Stimulated activated naive CD4-positive, alpha-beta T cell (primary cell): ENCODE data around the gene SHMT2.

ENCODE experiments used
- DNase-seq, 6 experiments: peaks; one replicate each; lab custom pipeline; 2025; lab: John Stamatoyannopoulos, UW

SHMT2 gene

DNA sequence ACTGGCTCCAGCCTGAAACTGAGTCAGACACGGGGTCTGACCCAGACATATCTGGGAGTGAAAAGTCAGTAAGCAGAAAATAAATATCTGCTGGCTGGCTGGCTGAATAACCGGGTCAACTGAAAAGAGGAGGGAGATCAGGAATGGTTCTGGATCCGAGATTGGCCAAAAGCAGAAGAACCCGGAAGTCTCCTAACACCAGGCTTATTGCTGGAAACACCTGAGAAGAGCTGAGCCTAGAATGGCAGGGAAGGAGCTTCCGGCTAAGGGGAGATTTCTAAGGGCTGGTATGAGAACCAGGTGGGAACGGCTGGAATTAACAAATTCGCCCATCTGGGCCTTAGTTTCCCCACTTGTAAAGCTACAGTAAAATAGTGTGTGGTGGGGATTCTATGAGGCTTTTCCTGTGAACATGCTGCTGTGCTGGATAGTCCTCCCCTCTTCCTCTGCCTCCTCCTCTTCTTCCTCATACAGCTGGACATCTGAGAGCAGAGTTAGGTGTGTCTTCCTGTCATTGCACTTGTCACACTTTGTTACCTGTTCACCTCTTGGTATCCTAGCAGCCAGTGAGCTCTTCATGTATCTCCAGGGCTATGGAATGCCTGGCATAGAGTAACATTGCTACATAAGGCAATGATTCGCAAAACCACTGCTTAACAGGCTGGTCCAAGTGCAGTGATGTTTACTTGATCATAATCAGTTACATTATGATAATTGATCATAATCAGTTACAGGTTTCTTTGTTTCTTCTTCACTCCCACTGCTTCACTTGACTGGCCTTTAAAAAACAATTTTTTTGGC, 2.0 kb upstream of the SHMT2 start:
- DNase-seq = no peak

GRCh38 chr12:57229046-57229633, 371 bp upstream of the SHMT2 start:
- no peak for DNase-seq

- no peak for DNase-seq
Measured at GRCh38 chr12:57230381-57231155, 1.1 kb downstream of the SHMT2 start.

DNA sequence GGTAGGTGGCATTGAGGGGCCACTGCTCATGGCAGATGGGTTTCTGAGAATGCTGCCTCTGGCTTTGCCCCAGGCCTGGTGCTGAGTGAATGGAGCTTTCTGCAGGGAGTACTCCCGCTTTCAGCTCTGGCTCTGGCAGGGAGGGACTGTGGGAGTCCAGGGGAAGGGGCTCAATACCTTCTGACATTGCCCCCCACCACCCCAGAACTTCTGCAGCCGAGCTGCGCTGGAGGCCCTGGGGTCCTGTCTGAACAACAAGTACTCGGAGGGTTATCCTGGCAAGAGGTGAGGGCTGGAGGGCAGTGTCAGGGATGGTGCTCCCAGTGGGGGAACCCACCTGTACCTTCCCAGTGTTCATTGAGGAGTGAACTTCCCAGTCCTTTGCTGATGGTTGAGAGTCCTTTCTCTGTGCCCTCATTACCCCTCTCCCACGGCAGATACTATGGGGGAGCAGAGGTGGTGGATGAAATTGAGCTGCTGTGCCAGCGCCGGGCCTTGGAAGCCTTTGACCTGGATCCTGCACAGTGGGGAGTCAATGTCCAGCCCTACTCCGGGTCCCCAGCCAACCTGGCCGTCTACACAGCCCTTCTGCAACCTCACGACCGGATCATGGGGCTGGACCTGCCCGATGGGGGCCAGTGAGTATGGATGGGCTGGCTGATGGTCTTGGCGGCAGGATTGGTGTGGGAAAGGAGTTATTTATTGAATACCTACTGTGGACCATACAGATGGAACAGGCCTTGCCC, 1.9 kb downstream of the SHMT2 start:
- DNase-seq = no peak

GRCh38 chr12:57232156-57232756, 2.7 kb downstream of the SHMT2 start:
- no peak for DNase-seq

- no peak for DNase-seq
Measured at GRCh38 chr12:57233357-57234232, 4.1 kb downstream of the SHMT2 start.

DNA sequence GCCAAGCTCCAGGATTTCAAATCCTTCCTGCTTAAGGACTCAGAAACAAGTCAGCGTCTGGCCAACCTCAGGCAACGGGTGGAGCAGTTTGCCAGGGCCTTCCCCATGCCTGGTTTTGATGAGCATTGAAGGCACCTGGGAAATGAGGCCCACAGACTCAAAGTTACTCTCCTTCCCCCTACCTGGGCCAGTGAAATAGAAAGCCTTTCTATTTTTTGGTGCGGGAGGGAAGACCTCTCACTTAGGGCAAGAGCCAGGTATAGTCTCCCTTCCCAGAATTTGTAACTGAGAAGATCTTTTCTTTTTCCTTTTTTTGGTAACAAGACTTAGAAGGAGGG, 4.7 kb downstream of the SHMT2 start:
- no peak for DNase-seq

DNA sequence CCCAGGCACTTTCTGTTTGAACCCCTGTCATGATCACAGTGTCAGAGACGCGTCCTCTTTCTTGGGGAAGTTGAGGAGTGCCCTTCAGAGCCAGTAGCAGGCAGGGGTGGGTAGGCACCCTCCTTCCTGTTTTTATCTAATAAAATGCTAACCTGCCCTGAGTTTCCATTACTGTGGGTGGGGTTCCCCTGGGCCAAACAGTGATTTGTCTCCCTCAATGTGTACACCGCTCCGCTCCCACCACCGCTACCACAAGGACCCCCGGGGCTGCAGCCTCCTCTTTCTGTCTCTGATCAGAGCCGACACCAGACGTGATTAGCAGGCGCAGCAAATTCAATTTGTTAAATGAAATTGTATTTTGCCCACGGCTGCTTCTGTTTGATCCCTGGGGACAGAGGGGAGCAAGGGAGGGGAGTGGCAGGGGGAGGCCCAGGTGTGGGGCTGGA, 5.1 kb downstream of the SHMT2 start:
- no peak for DNase-seq

DNA sequence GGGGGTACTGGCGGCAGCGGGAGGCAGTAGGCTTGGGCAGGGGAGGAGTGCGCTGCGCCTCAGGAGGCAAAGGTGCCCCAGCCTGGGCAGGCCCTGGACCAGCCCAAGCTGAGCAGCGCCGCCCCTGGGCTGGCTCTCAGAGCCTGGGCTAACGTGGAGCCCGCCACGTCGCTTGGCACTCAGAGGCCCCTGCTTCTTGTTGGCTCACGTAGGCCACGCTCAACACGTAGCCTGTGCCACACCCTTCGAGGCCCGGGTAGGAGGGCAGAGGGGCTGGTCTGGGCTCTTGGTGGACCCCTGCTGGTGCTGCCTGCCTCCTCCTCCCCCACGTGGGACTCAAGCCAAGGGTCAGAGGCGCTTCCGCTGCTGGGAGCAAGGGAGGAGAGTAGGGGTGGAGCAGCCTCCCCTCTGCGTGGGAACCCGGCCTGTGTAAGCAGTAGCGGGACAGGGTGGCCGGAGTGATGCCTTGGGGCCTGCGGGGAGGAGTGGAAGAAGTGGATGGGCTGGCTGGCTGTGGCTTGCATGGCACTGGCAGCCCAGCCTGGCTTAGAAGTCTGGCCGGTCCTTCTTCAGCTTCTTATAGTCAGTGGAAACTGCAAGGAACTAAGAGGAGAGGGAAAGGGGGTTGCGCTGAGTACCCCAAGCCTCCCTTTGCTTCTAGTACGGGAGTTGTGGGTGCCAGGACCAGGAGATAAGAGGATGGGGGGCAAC, 5.7 kb downstream of the SHMT2 start:
- no peak for DNase-seq

DNA sequence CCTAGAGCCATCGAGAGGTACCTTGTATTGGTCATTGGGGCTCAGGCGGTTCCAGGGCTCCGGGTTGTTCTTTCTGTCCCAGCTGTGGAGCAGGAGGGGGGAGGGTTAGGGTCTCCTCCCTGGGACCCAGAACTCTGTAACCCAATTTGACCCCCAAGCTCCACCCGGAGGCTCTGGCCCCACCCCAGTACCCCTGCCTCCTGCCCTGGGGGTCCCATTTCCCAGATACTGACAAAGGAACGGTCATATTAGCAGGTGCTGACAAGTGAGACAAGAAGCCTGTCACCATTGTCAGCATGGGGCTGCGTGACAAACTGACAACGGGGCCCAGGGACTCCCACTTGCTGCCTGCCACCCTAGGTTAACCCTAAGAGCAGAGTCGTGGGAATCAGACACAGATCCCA, 6.2 kb downstream of the SHMT2 start:
- DNase-seq = no peak

DNA sequence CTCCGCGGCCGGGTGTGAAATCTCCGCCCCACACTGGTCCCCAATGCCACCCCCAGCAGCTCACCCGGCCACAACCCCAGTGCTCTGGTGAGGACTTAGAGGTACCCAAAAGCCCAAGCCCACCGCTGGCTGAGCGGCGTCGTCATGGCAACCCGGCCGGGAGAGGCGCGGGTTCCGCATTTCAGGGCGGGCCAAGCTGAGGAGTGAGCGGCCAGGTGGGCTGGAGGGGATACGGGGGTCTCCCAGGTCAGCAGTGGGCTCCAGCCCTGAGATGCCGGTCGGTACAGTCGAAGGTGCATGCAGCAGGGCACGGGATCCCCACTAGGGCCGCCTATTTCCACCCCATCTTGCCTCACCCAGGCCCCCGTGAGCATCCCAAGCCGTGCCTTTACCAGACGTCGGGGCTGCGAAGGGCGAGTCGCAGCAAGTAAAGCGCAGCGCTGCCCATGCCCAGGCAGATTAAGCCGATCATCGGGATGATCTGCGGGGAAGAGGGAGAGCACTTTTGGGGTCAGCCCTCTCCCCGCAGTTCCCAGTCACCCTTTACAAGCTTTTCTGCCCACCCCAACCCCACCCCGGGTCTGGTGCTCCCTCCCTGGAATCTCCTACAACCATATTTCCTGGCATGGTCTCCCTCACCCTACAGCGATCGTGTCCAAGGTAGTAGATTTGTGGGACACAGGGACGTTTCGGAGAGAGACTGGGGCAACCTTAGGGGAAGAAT, 6.9 kb downstream of the SHMT2 start:
- peak in 1 of 6 experiments; percentile 42 for DNase-seq

GRCh38 chr12:57236925-57237595, 7.5 kb downstream of the SHMT2 start:
- DNase-seq = peak in 2 of 6 experiments; percentile 15 to 36

GRCh38 chr12:57237596-57237931, 8.1 kb downstream of the SHMT2 start:
- no peak for DNase-seq

GRCh38 chr12:57237932-57238853, 8.7 kb downstream of the SHMT2 start:
- DNase-seq = peak in 4 of 6 experiments; percentile 20 to 62 (median 32)

DNA sequence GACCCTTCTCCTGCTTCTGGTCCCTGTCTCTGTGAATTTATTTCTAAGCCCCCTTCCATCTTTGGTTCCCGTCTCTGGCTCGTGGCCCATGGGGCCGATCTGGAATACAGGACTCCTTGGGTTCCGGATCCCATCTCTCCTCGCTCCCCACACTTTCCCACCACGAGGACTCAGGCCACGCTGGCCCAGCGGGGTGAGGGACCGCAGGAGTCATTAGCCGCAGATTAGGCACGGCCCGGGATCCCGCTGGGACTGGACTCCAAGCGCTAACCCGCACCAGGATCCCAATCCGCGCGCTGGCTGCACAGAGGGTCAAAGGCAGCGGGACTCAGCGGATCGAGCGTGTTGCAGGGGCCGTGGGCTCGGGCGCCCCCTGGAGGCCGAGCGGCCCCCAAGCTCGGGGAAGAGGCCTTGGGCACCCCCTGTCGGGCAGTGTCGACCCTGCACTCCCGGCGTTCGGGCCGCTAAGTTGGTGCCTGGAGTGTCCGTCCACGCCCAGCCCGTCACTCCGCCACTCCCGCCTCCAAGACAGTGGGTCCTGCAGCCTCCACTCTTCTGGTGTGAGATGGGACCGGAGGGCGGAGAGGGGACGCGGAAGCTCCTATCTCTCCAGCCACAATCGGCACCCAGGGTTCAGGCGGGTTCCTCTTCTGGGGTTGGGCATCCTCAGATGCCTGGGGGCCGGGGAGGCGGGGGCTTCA, 9.5 kb downstream of the SHMT2 start:
- peak; percentile 63 to 90 (median 81) for DNase-seq

- no peak for DNase-seq
Measured at GRCh38 chr12:57239587-57240065, 10.1 kb downstream of the SHMT2 start.
